SK-N-SH treated with all-trans-retinoic acid at 6 μM for 48 hours (cell line): ENCODE results near the gene KIT.

Experiments
- ATAC-seq: fragments of 200-7000 bp; cut with Tn5 transposase; 3 replicates; pipeline ENCODE4 v1.9.1; 2020; ENCODE audit warnings: mild to moderate bottlenecking, moderate library complexity
- ARNTL ChIP-seq: fragments of 450-650 bp; formaldehyde crosslinking; IDR thresholded peaks from 2 replicates; pipeline ENCODE4 v1.5.0; 2020; ENCODE audit warnings: low read depth, mild to moderate bottlenecking, moderate library complexity, borderline replicate concordance
- CREB5 ChIP-seq: fragments of 250-450 bp; sonication (Bioruptor Pico); IDR thresholded peaks from 2 replicates; pipeline ENCODE4 v1.5.1; 2020; ENCODE audit warnings: low read depth, mild to moderate bottlenecking, moderate library complexity
- CSDC2 ChIP-seq: fragments of 250-450 bp; sonication (Bioruptor Pico); IDR thresholded peaks from 2 replicates; pipeline ENCODE4 v1.5.0; 2020; ENCODE audit warnings: mild to moderate bottlenecking, moderate library complexity
- CSRNP3 ChIP-seq: fragments of 250-450 bp; sonication (Bioruptor Pico); IDR thresholded peaks from 2 replicates; pipeline ENCODE4 v1.5.1; 2021; ENCODE audit warnings: mild to moderate bottlenecking, moderate library complexity
- ESRRG ChIP-seq: fragments of 250-450 bp; sonication (Bioruptor Pico); IDR thresholded peaks from 2 replicates; pipeline ENCODE4 v1.6.1; 2021; ENCODE audit warnings: mild to moderate bottlenecking
- GLIS3 ChIP-seq: fragments of 250-450 bp; sonication (Bioruptor Pico); IDR thresholded peaks from 2 replicates; pipeline ENCODE4 v1.5.0; 2020; ENCODE audit warnings: mild to moderate bottlenecking, moderate library complexity
- ISL1 ChIP-seq: fragments of 250-450 bp; sonication (Bioruptor Pico); IDR thresholded peaks from 2 replicates; pipeline ENCODE4 v2.1.2; 2022; ENCODE audit warnings: mild to moderate bottlenecking, moderate library complexity
- PATZ1 ChIP-seq: fragments of 250-450 bp; sonication (Bioruptor Pico); IDR thresholded peaks from 2 replicates; pipeline ENCODE4 v1.8.0; 2020; ENCODE audit warnings: mild to moderate bottlenecking, moderate library complexity, borderline replicate concordance
- POU6F1 ChIP-seq: fragments of 250-450 bp; sonication (Bioruptor Pico); IDR thresholded peaks from 2 replicates; pipeline ENCODE4 v1.8.0; 2021; ENCODE audit warnings: low read depth, mild to moderate bottlenecking, moderate library complexity, borderline replicate concordance
- PPARA ChIP-seq: fragments of 250-450 bp; sonication (Bioruptor Pico); IDR thresholded peaks from 2 replicates; pipeline ENCODE4 v1.5.0; 2020; ENCODE audit warnings: mild to moderate bottlenecking, borderline replicate concordance
- RARB ChIP-seq: fragments of 250-450 bp; sonication (Bioruptor Pico); IDR thresholded peaks from 2 replicates; pipeline ENCODE4 v1.8.0; 2021; ENCODE audit warnings: mild to moderate bottlenecking, moderate library complexity
- SNAI2 ChIP-seq: fragments of 250-450 bp; sonication (Bioruptor Pico); IDR thresholded peaks from 2 replicates; pipeline ENCODE4 v1.5.0; 2020; ENCODE audit warnings: mild to moderate bottlenecking, moderate library complexity
- TCF4 ChIP-seq: fragments of 250-450 bp; sonication (Bioruptor Pico); IDR thresholded peaks from 2 replicates; pipeline ENCODE4 v1.8.0; 2021; ENCODE audit warnings: mild to moderate bottlenecking, moderate library complexity, borderline replicate concordance
- TSHZ2 ChIP-seq: fragments of 250-450 bp; sonication (Bioruptor Pico); IDR thresholded peaks from 2 replicates; pipeline ENCODE4 v1.5.0; 2020; ENCODE audit warnings: mild to moderate bottlenecking, moderate library complexity
- ZC3H10 ChIP-seq: fragments of 250-450 bp; sonication (Bioruptor Pico); IDR thresholded peaks from 2 replicates; pipeline ENCODE4 v1.5.1; 2021; ENCODE audit warnings: mild to moderate bottlenecking, moderate library complexity
- ZFP30 ChIP-seq: fragments of 450-650 bp; formaldehyde crosslinking; IDR thresholded peaks from 2 replicates; pipeline ENCODE4 v1.5.0; 2022; ENCODE audit warnings: mild to moderate bottlenecking, moderate library complexity
- ZNF565 ChIP-seq: fragments of 450-650 bp; formaldehyde crosslinking; conservative IDR thresholded peaks from 2 replicates; pipeline ENCODE4 v1.5.0; 2020; ENCODE audit warnings: low read depth, mild to moderate bottlenecking, moderate library complexity
- ZNF70 ChIP-seq: fragments of 450-650 bp; formaldehyde crosslinking; IDR thresholded peaks from 2 replicates; pipeline ENCODE4 v1.5.0; 2020; ENCODE audit warnings: mild to moderate bottlenecking, moderate library complexity
- ZNF8 ChIP-seq: fragments of 450-650 bp; formaldehyde crosslinking; IDR thresholded peaks from 2 replicates; pipeline ENCODE4 v1.5.0; 2020; ENCODE audit warnings: mild to moderate bottlenecking, moderate library complexity

Gene KIT

GRCh38 chr4:54779036-54779435, 121.3 kb downstream of the KIT start:
- TF ChIP-seq CSRNP3 (CRISPR knock-in tag): no peak
- no peak for TF ChIP-seq SNAI2 (CRISPR knock-in tag)
- TF ChIP-seq ZNF70 (CRISPR knock-in tag): no peak
- no peak for TF ChIP-seq CSDC2 (CRISPR knock-in tag)
- no peak for TF ChIP-seq CREB5 (CRISPR knock-in tag)
- no peak for ATAC-seq

- TF ChIP-seq PPARA (CRISPR knock-in tag) (no peak), POU6F1 (CRISPR knock-in tag) (no peak), ARNTL (CRISPR knock-in tag) (no peak), GLIS3 (CRISPR knock-in tag) (no peak), ZNF70 (CRISPR knock-in tag) (no peak), ESRRG (CRISPR knock-in tag) (no peak), RARB (CRISPR knock-in tag) (no peak), CSDC2 (CRISPR knock-in tag) (no peak), CSRNP3 (CRISPR knock-in tag) (no peak), SNAI2 (CRISPR knock-in tag) (no peak), ZNF565 (CRISPR knock-in tag) (no peak), PATZ1 (CRISPR knock-in tag) (no peak), CREB5 (CRISPR knock-in tag) (no peak)
- ATAC-seq: no peak
Observed at GRCh38 chr4:54779476-54780148, 121.9 kb downstream of the KIT start.

- no peak for ATAC-seq
- no peak for TF ChIP-seq TSHZ2
- TF ChIP-seq PATZ1 (CRISPR knock-in tag): no peak
- no peak for TF ChIP-seq ZNF70 (CRISPR knock-in tag)
- TF ChIP-seq ZNF8 (CRISPR knock-in tag): no peak
- no peak for TF ChIP-seq ZC3H10
- TF ChIP-seq SNAI2 (CRISPR knock-in tag): no peak
- no peak for TF ChIP-seq CREB5 (CRISPR knock-in tag)
- no peak for TF ChIP-seq ISL1 (CRISPR knock-in tag)
- no peak for TF ChIP-seq GLIS3 (CRISPR knock-in tag)
- TF ChIP-seq ZFP30 (CRISPR knock-in tag): no peak
- TF ChIP-seq TCF4 (CRISPR knock-in tag): no peak
- no peak for TF ChIP-seq ESRRG (CRISPR knock-in tag)
Observed at GRCh38 chr4:54780149-54780495, 122.4 kb downstream of the KIT start.
